T-helper 2 cell (primary cell): ENCODE data around the gene ZFP36L1.
A peak's percentile ranks its signal among the peaks of the same experiment; 100 is the strongest.
"Not testable (repeated sequence)": the region's sequence is repeated elsewhere in the genome, so short reads cannot be mapped to it uniquely, and the experiment has no call there.

Experiments
- DNase-seq, 5 experiments: peaks; one replicate each; pipeline versions ENCODE4 v3.0.0 to v3.0.0-alpha.2; 2012 to 2022

Gene ZFP36L1

GRCh38 chr14:68784226-68784910 lies 8.5 kb downstream of the ZFP36L1 start:
- DNase-seq: no peak

GRCh38 chr14:68783408-68784225 lies 9.2 kb downstream of the ZFP36L1 start:
- no peak for DNase-seq

GRCh38 chr14:68782091-68782981 lies 10.5 kb downstream of the ZFP36L1 start:
- DNase-seq: peak in 4 of 5 experiments; percentile 52 to 86 (median 67)

GRCh38 chr14:68781161-68782021 lies 11.5 kb downstream of the ZFP36L1 start:
- peak in 3 of 5 experiments; percentile 53 to 95 (median 80) for DNase-seq

GRCh38 chr14:68780358-68781160 lies 12.3 kb downstream of the ZFP36L1 start:
- peak in 2 of 5 experiments; percentile 24 to 88 for DNase-seq

GRCh38 chr14:68779761-68780323 lies 13.0 kb downstream of the ZFP36L1 start:
- peak in 3 of 5 experiments; percentile 36 to 90 (median 76) for DNase-seq

GRCh38 chr14:68777644-68778043 lies 15.2 kb downstream of the ZFP36L1 start:
- DNase-seq: no peak

GRCh38 chr14:68775614-68776126 lies 17.2 kb downstream of the ZFP36L1 start:
- DNase-seq: no peak

- no peak for DNase-seq
Measured at GRCh38 chr14:68774771-68775613, 17.9 kb downstream of the ZFP36L1 start.

- DNase-seq: peak in 1 of 5 experiments; percentile 46
Measured at GRCh38 chr14:68772761-68773381, 20.0 kb downstream of the ZFP36L1 start.

GRCh38 chr14:68771631-68772030 lies 21.2 kb downstream of the ZFP36L1 start:
- DNase-seq: peak in 1 of 5 experiments; percentile 49

- no peak for DNase-seq
Measured at GRCh38 chr14:68770553-68771286, 22.1 kb downstream of the ZFP36L1 start.

- DNase-seq: no peak
Measured at GRCh38 chr14:68770051-68770450, 22.8 kb downstream of the ZFP36L1 start.

- no peak for DNase-seq
Measured at GRCh38 chr14:68768316-68768715, 24.6 kb downstream of the ZFP36L1 start.

- DNase-seq: no peak
Measured at GRCh38 chr14:68767248-68767645, 25.6 kb downstream of the ZFP36L1 start.

- no peak for DNase-seq
Measured at GRCh38 chr14:68766299-68767247, 26.3 kb downstream of the ZFP36L1 start.

GRCh38 chr14:68763843-68764242 lies 29.0 kb downstream of the ZFP36L1 start:
- not testable (repeated sequence) for DNase-seq
